NCI-H526 (cell line): Measurements from ENCODE around the gene ACTL6B.

ENCODE experiments used
- DNase-seq, 2 experiments: peaks; one replicate each; lab custom pipeline; 2025; lab: John Stamatoyannopoulos, UW

Gene ACTL6B

DNA sequence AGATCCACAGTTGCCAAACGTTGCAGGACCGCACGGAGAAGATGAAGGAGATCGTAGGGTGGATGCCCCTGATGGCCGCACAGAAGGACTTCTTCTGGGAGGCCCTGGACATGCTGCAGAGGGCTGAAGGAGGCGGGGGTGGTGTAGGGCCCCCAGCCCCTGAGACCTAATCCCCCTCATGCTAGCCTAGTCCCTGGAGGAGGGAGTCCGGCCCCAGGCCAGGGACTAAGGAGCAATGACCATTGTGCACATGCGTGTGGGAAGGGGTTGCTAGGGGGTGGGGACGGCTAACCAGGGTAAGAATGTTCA is 55.6 kb downstream of the ACTL6B start:
- DNase-seq = no peak

DNA sequence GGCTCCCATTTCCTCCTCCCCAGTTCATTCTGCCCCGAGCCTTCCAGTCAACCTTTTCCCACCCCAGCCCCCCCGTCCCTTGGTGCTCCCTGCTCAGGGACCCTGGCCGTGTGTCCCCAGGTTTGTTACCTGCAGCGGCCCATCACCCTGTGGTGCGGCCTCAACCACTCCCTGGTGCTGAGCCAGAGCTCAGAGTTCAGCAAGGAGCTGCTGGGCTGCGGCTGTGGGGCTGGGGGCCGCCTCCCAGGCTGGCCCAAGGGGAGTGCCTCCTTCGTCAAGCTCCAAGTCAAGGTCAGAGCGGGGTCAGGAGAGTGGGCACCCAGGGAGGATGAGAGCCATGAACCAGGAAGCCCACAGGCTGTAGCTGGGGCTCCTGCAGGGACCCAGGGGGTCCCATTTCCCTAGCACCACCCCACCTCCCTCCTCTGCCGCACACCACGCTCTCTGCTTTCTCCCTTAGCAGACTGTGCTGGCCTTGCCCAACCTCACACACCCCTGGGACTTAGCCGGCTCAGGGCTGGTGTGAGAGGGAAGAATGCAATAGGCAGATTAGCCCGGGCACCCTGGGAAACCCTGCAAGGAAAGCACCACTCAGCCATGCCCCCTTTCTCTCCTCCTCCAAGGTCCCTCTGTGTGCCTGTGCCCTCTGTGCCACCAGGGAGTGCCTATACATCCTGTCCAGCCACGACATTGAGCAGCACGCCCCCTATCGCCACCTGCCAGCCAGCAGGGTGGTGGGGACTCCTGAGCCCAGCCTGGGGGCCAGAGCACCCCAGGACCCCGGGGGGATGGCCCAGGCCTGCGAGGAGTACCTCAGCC is 56.1 kb downstream of the ACTL6B start:
- peak in 1 of 2 experiments; percentile 21 for DNase-seq

- no peak for DNase-seq
Observed at GRCh38 chr7:100598425-100598824, 57.8 kb downstream of the ACTL6B start.

DNA sequence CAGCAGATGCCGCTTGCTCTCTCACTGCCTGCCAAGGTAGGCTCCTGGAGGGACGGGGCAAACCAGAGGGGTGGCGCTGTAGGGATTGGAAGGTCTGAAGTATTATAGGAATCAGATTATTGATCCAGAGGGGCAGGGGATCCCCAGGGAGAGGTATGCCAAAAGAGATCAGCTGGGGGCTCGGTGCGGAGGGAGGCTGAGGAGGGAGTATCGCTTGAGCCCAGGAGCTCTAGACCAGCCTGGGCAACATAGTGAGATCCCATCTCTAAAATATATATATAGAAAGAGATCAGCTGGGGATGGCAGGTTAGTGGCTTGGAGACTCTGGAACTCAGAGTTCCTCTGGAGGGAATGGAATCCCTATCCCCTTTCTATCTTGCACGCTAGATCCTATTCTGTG is 61.1 kb downstream of the ACTL6B start:
- DNase-seq = no peak
